HepG2 (cell line): Measurements from ENCODE around the gene BANP. TPM values are rescaled to one million over a fixed set of nuclear protein-coding genes. Genes with fewer than 3 reads are reported as not detected.

Source experiments
- ARID4A ChIP-seq: sonication (generic); formaldehyde crosslinking; IDR thresholded peaks from 2 replicates; pipeline ENCODE4 v1.5.0; 2020; ENCODE audit warnings: mild to moderate bottlenecking, missing genetic modification reagents, borderline replicate concordance
- ARNT ChIP-seq: fragments of 450-650 bp; IDR thresholded peaks from 2 replicates; pipeline ENCODE4 v1.6.1; 2017
- PRDM4 ChIP-seq: sonication (generic); formaldehyde crosslinking; IDR thresholded peaks from 2 replicates; pipeline ENCODE4 v1.9.0; 2021; ENCODE audit warnings: missing genetic modification reagents, borderline replicate concordance
- ZFP62 ChIP-seq: sonication (generic); formaldehyde crosslinking; IDR thresholded peaks from 2 replicates; pipeline ENCODE4 v1.4.0; 2020; ENCODE audit warnings: missing genetic modification reagents
- ZNF160 ChIP-seq: sonication (generic); formaldehyde crosslinking; IDR thresholded peaks from 2 replicates; pipeline ENCODE4 v1.8.0; 2022; ENCODE audit warnings: mild to moderate bottlenecking, inconsistent platforms, missing genetic modification reagents
- ZNF512 ChIP-seq: sonication (generic); formaldehyde crosslinking; IDR thresholded peaks from 2 replicates; pipeline ENCODE4 v1.4.0; 2020; ENCODE audit warnings: mild to moderate bottlenecking, missing genetic modification reagents
- ZNF777 ChIP-seq: sonication (generic); formaldehyde crosslinking; IDR thresholded peaks from 2 replicates; pipeline ENCODE4 v1.4.0; 2020; ENCODE audit warnings: missing genetic modification reagents
- polyA plus RNA-seq, 8 experiments: library from polyadenylated mRNA; depleted of rRNA in 3 of 8; stranded (reverse) in 7 of 8; unstranded in 1 of 8; fragments of >200 nt; fragmentation: Illumina TruSeq in 4 of 8; extraction: Trizol in 4 of 8; gene quantifications; 2 replicates each; pipeline versions ENCODE4 v1.2.1 to v1.2.3, GENCODE V29; 2011 to 2016; ENCODE audit warnings: low read depth in 4 of 8, missing spikeins in 1 of 8, mixed read lengths in 1 of 8; ENCODE audit not compliant: insufficient read depth in 1 of 8
- total RNA-seq, 5 experiments: library from RNA; depleted of rRNA; stranded (reverse); fragments of >200 nt; fragmentation: Illumina TruSeq; extraction: Trizol; gene quantifications; 2 replicates each; pipeline ENCODE4 v1.2.3, GENCODE V29; 2016; ENCODE audit warnings: low read depth in 1 of 5

The BANP gene
- total and polyA plus RNA-seq, 2 of the 13 experiments (the other 11 are each of a cell fraction or from before 2014, with no cell fraction given), result 20.2 to 23.8 TPM

- TF ChIP-seq ZNF512 (CRISPR knock-in tag) (no peak), ZFP62 (CRISPR knock-in tag) (no peak), ARID4A (CRISPR knock-in tag) (no peak), ARNT (no peak), ZNF160 (no peak), ZNF777 (no peak), PRDM4 (CRISPR knock-in tag) (no peak)
Observed at GRCh38 chr16:88070989-88071625, 119.9 kb downstream of the BANP start (continued).
